ENCODE measurements around the gene MED28. TPM values are rescaled to one million over a fixed set of nuclear protein-coding genes. Genes with fewer than 3 reads are reported as not detected.

Gene MED28
- polyA plus RNA-seq, 2 donors: 5.0 to 9.8 TPM

GRCh38 chr4:17583276-17583675 is 31.2 kb upstream of the MED28 start:
- H3K27ac ChIP-seq (ENCODE audit: low read depth in 2 of 2, low read length in 1 of 2): no peak overlapping the region
- H3K4me1 ChIP-seq (ENCODE audit: control insufficient read depth in 2 of 2, insufficient read depth in 2 of 2, low read length in 1 of 2): no peaks in the 10 kb centered on the region
- no peak overlapping the region for H3K4me3 ChIP-seq (ENCODE audit: low read depth in 1 of 2, low read length in 2 of 2)
- no peaks in the 10 kb centered on the region for H3K9me3 ChIP-seq (ENCODE audit: control insufficient read depth in 2 of 2, insufficient read depth in 1 of 2, low read depth in 1 of 2, low read length in 1 of 2)
- H3K27me3 ChIP-seq (ENCODE audit: control insufficient read depth in 1 of 2, insufficient read depth in 2 of 2, low read length in 2 of 2): no peaks in the 10 kb centered on the region
- WGBS, 2 donors: 88 to 89% methylated on average over 9 of the region's 9 CpGs
- peaks cover 7 to 24% of the 10 kb centered on the region in 2 donors for H3K36me3 ChIP-seq (ENCODE audit: control insufficient read depth in 2 of 2, insufficient read depth in 2 of 2, low read length in 1 of 2)

GRCh38 chr4:17583941-17584340 is 30.5 kb upstream of the MED28 start:
- Histone ChIP-seq H3K27ac (ENCODE audit: low read depth in 2 of 2, low read length in 1 of 2) (no peak overlapping the region), H3K9me3 (ENCODE audit: control insufficient read depth in 2 of 2, insufficient read depth in 1 of 2, low read depth in 1 of 2, low read length in 1 of 2) (no peaks in the 10 kb centered on the region), H3K4me3 (ENCODE audit: low read depth in 1 of 2, low read length in 2 of 2) (no peak overlapping the region), H3K4me1 (ENCODE audit: control insufficient read depth in 2 of 2, insufficient read depth in 2 of 2, low read length in 1 of 2) (no peaks in the 10 kb centered on the region), H3K27me3 (ENCODE audit: control insufficient read depth in 1 of 2, insufficient read depth in 2 of 2, low read length in 2 of 2) (no peaks in the 10 kb centered on the region), H3K36me3 (ENCODE audit: control insufficient read depth in 2 of 2, insufficient read depth in 2 of 2, low read length in 1 of 2) (peaks cover 7 to 25% of the 10 kb centered on the region in 2 donors)
- WGBS, 2 donors: 92 to 93% methylated on average over 4 of the region's 4 CpGs

GRCh38 chr4:17584521-17585213 is 29.8 kb upstream of the MED28 start:
- WGBS, 2 donors: 85 to 89% methylated on average over 10 of the region's 10 CpGs
- Histone ChIP-seq H3K4me1 (ENCODE audit: control insufficient read depth in 2 of 2, insufficient read depth in 2 of 2, low read length in 1 of 2) (no peaks in the 10 kb centered on the region), H3K27me3 (ENCODE audit: control insufficient read depth in 1 of 2, insufficient read depth in 2 of 2, low read length in 2 of 2) (no peaks in the 10 kb centered on the region), H3K27ac (ENCODE audit: low read depth in 2 of 2, low read length in 1 of 2) (no peak overlapping the region), H3K4me3 (ENCODE audit: low read depth in 1 of 2, low read length in 2 of 2) (no peak overlapping the region), H3K9me3 (ENCODE audit: control insufficient read depth in 2 of 2, insufficient read depth in 1 of 2, low read depth in 1 of 2, low read length in 1 of 2) (no peaks in the 10 kb centered on the region), H3K36me3 (ENCODE audit: control insufficient read depth in 2 of 2, insufficient read depth in 2 of 2, low read length in 1 of 2) (peaks cover 10 to 25% of the 10 kb centered on the region in 2 donors)

- Histone ChIP-seq H3K27ac (ENCODE audit: low read depth in 2 of 2, low read length in 1 of 2) (no peak overlapping the region), H3K4me1 (ENCODE audit: control insufficient read depth in 2 of 2, insufficient read depth in 2 of 2, low read length in 1 of 2) (no peaks in the 10 kb centered on the region), H3K4me3 (ENCODE audit: low read depth in 1 of 2, low read length in 2 of 2) (no peak overlapping the region), H3K27me3 (ENCODE audit: control insufficient read depth in 1 of 2, insufficient read depth in 2 of 2, low read length in 2 of 2) (no peaks in the 10 kb centered on the region), H3K9me3 (ENCODE audit: control insufficient read depth in 2 of 2, insufficient read depth in 1 of 2, low read depth in 1 of 2, low read length in 1 of 2) (no peaks in the 10 kb centered on the region), H3K36me3 (ENCODE audit: control insufficient read depth in 2 of 2, insufficient read depth in 2 of 2, low read length in 1 of 2) (peaks cover 10 to 25% of the 10 kb centered on the region in 2 donors)
- WGBS, 2 donors: 88 to 94% methylated on average over 9 of the region's 9 CpGs
Observed at GRCh38 chr4:17587094-17587822, 27.2 kb upstream of the MED28 start.

GRCh38 chr4:17589355-17589754 is 25.1 kb upstream of the MED28 start:
- Histone ChIP-seq H3K36me3 (ENCODE audit: control insufficient read depth in 2 of 2, insufficient read depth in 2 of 2, low read length in 1 of 2) (peaks cover 9 to 12% of the 10 kb centered on the region in 2 donors), H3K4me3 (ENCODE audit: low read depth in 1 of 2, low read length in 2 of 2) (no peak overlapping the region), H3K9me3 (ENCODE audit: control insufficient read depth in 2 of 2, insufficient read depth in 1 of 2, low read depth in 1 of 2, low read length in 1 of 2) (no peaks in the 10 kb centered on the region), H3K27ac (ENCODE audit: low read depth in 2 of 2, low read length in 1 of 2) (no peak overlapping the region), H3K27me3 (ENCODE audit: control insufficient read depth in 1 of 2, insufficient read depth in 2 of 2, low read length in 2 of 2) (no peaks in the 10 kb centered on the region), H3K4me1 (ENCODE audit: control insufficient read depth in 2 of 2, insufficient read depth in 2 of 2, low read length in 1 of 2) (peaks cover 0 to under 1% of the 10 kb centered on the region in 2 donors)
- 92 to 94% methylated on average over 3 of the region's 3 CpGs for WGBS, 2 donors

GRCh38 chr4:17595471-17596005 is 18.9 kb upstream of the MED28 start:
- H3K9me3 ChIP-seq (ENCODE audit: control insufficient read depth in 2 of 2, insufficient read depth in 1 of 2, low read depth in 1 of 2, low read length in 1 of 2): no peaks in the 10 kb centered on the region
- H3K36me3 ChIP-seq (ENCODE audit: control insufficient read depth in 2 of 2, insufficient read depth in 2 of 2, low read length in 1 of 2): peaks cover 11 to 17% of the 10 kb centered on the region in 2 donors
- no peak overlapping the region for H3K4me3 ChIP-seq (ENCODE audit: low read depth in 1 of 2, low read length in 2 of 2)
- peaks cover 0 to 2% of the 10 kb centered on the region in 2 donors for H3K4me1 ChIP-seq (ENCODE audit: control insufficient read depth in 2 of 2, insufficient read depth in 2 of 2, low read length in 1 of 2)
- no peaks in the 10 kb centered on the region for H3K27me3 ChIP-seq (ENCODE audit: control insufficient read depth in 1 of 2, insufficient read depth in 2 of 2, low read length in 2 of 2)
- WGBS, 2 donors: 86 to 89% methylated on average over 6 of the region's 6 CpGs
- H3K27ac ChIP-seq (ENCODE audit: low read depth in 2 of 2, low read length in 1 of 2): no peak overlapping the region

- Histone ChIP-seq H3K36me3 (ENCODE audit: control insufficient read depth in 2 of 2, insufficient read depth in 2 of 2, low read length in 1 of 2) (peaks cover 14 to 19% of the 10 kb centered on the region in 2 donors), H3K4me3 (ENCODE audit: low read depth in 1 of 2, low read length in 2 of 2) (no peak overlapping the region), H3K9me3 (ENCODE audit: control insufficient read depth in 2 of 2, insufficient read depth in 1 of 2, low read depth in 1 of 2, low read length in 1 of 2) (no peaks in the 10 kb centered on the region), H3K4me1 (ENCODE audit: control insufficient read depth in 2 of 2, insufficient read depth in 2 of 2, low read length in 1 of 2) (peaks cover 0 to 2% of the 10 kb centered on the region in 2 donors), H3K27me3 (ENCODE audit: control insufficient read depth in 1 of 2, insufficient read depth in 2 of 2, low read length in 2 of 2) (no peaks in the 10 kb centered on the region), H3K27ac (ENCODE audit: low read depth in 2 of 2, low read length in 1 of 2) (no peak overlapping the region)
- WGBS, 2 donors: 71 to 74% methylated on average over 7 of the region's 7 CpGs
Observed at GRCh38 chr4:17597517-17597916, 16.9 kb upstream of the MED28 start.

GRCh38 chr4:17599826-17600225 is 14.6 kb upstream of the MED28 start:
- no peak overlapping the region for H3K27ac ChIP-seq (ENCODE audit: low read depth in 2 of 2, low read length in 1 of 2)
- H3K27me3 ChIP-seq (ENCODE audit: control insufficient read depth in 1 of 2, insufficient read depth in 2 of 2, low read length in 2 of 2): no peaks in the 10 kb centered on the region
- WGBS, 2 donors: 44 to 86% methylated on average over 1 of the region's 1 CpG
- no peaks in the 10 kb centered on the region for H3K4me1 ChIP-seq (ENCODE audit: control insufficient read depth in 2 of 2, insufficient read depth in 2 of 2, low read length in 1 of 2)
- H3K9me3 ChIP-seq (ENCODE audit: control insufficient read depth in 2 of 2, insufficient read depth in 1 of 2, low read depth in 1 of 2, low read length in 1 of 2): no peaks in the 10 kb centered on the region
- H3K36me3 ChIP-seq (ENCODE audit: control insufficient read depth in 2 of 2, insufficient read depth in 2 of 2, low read length in 1 of 2): peaks cover 9 to 16% of the 10 kb centered on the region in 2 donors
- no peak overlapping the region for H3K4me3 ChIP-seq (ENCODE audit: low read depth in 1 of 2, low read length in 2 of 2)

GRCh38 chr4:17605236-17605635 is 9.2 kb upstream of the MED28 start:
- H3K4me1 ChIP-seq (ENCODE audit: control insufficient read depth in 2 of 2, insufficient read depth in 2 of 2, low read length in 1 of 2): no peaks in the 10 kb centered on the region
- H3K27ac ChIP-seq (ENCODE audit: low read depth in 2 of 2, low read length in 1 of 2): no peak overlapping the region
- H3K4me3 ChIP-seq (ENCODE audit: low read depth in 1 of 2, low read length in 2 of 2): no peak overlapping the region
- H3K27me3 ChIP-seq (ENCODE audit: control insufficient read depth in 1 of 2, insufficient read depth in 2 of 2, low read length in 2 of 2): no peaks in the 10 kb centered on the region
- H3K36me3 ChIP-seq (ENCODE audit: control insufficient read depth in 2 of 2, insufficient read depth in 2 of 2, low read length in 1 of 2): peaks cover 3 to 15% of the 10 kb centered on the region in 2 donors
- no peaks in the 10 kb centered on the region for H3K9me3 ChIP-seq (ENCODE audit: control insufficient read depth in 2 of 2, insufficient read depth in 1 of 2, low read depth in 1 of 2, low read length in 1 of 2)
- WGBS, 2 donors: 68 to 70% methylated on average over 3 of the region's 3 CpGs

All from esophagus (tissue), 2 donors.